ENCODE results near the gene SDF4.
"Not testable (repeated sequence)": the region's sequence is repeated elsewhere in the genome, so short reads cannot be mapped to it uniquely, and the experiment has no call there.

SDF4 gene

DNA sequence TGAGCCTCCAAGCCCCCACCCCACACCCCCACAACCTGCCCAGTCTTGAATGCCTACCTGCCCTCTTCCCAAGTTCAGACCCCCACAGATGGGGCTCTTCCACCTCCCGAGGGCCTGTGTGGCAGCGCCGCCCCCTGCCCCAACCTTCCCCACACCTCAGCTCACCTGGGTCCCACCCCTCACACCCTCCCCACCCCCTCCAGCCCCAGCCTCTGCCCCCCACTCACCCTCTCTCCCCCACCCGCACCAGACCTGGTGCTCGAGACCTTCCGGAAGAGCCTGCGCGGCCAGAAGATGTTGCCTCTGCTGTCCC is 34.7 kb downstream of the SDF4 start:
- Histone ChIP-seq H3K9me3 (ENCODE audit: severe bottlenecking) (no peaks in the 10 kb centered on the region), H3K4me3 (ENCODE audit: severe bottlenecking) (no peak overlapping the region), H3K27ac (ENCODE audit: poor library complexity, severe bottlenecking) (no peak overlapping the region), H3K4me1 (ENCODE audit: insufficient read depth, poor library complexity, severe bottlenecking) (no peaks in the 10 kb centered on the region), H3K27me3 (ENCODE audit: insufficient read depth, poor library complexity, severe bottlenecking) (no peaks in the 10 kb centered on the region), H3K36me3 (ENCODE audit: low read depth) (no peaks in the 10 kb centered on the region)
- ATAC-seq (ENCODE audit: low read depth) (no peak), DNase-seq (ENCODE audit: low spot score) (no peak)
- TF ChIP-seq, protein P1, sequence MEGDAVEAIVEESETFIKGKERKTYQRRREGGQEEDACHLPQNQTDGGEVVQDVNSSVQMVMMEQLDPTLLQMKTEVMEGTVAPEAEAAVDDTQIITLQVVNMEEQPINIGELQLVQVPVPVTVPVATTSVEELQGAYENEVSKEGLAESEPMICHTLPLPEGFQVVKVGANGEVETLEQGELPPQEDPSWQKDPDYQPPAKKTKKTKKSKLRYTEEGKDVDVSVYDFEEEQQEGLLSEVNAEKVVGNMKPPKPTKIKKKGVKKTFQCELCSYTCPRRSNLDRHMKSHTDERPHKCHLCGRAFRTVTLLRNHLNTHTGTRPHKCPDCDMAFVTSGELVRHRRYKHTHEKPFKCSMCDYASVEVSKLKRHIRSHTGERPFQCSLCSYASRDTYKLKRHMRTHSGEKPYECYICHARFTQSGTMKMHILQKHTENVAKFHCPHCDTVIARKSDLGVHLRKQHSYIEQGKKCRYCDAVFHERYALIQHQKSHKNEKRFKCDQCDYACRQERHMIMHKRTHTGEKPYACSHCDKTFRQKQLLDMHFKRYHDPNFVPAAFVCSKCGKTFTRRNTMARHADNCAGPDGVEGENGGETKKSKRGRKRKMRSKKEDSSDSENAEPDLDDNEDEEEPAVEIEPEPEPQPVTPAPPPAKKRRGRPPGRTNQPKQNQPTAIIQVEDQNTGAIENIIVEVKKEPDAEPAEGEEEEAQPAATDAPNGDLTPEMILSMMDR (IDR thresholded peaks at IDR 0.05; ENCODE audit: poor library complexity, severe bottlenecking), result no peak

DNA sequence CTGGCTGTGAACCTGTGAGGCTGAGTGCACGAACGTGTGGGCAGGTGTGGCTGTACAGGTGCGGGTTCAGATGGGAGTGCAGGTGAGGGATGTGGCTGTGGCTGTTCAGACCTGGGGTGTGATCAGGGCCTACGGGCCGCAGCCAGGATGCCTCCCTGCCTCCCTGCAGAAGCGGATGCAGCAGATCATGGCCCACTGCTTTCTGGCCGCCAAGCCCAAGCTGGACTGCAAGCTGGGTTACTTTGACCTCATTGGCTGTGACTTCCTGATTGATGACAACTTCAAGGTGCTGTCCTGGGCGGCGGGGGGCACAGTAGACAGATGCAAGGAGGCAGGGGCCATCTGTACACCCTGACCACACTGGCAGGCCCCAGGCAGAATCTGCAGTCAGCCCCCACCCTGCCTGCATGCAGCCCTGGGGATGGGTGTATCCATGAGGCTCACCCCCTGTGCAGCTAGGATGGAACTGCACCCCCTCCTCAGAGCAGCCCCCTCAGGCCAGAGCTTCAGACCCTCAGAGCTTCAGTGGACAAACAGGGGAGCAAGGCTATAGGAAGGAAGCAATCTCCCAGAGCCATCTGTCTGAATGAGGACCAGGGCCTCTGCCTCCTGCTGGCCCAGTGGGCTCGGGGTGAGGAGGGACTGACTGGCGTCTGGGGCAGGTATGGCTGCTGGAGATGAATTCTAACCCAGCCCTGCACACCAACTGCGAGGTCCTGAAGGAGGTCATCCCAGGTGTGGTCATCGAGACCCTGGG is 35.2 kb downstream of the SDF4 start:
- Histone ChIP-seq H3K9me3 (ENCODE audit: severe bottlenecking) (no peaks in the 10 kb centered on the region), H3K27ac (ENCODE audit: poor library complexity, severe bottlenecking) (no peak overlapping the region), H3K36me3 (ENCODE audit: low read depth) (no peaks in the 10 kb centered on the region), H3K27me3 (ENCODE audit: insufficient read depth, poor library complexity, severe bottlenecking) (no peaks in the 10 kb centered on the region), H3K4me3 (ENCODE audit: severe bottlenecking) (no peak overlapping the region), H3K4me1 (ENCODE audit: insufficient read depth, poor library complexity, severe bottlenecking) (no peaks in the 10 kb centered on the region)
- DNase-seq (ENCODE audit: low spot score) (peak; percentile 55), ATAC-seq (ENCODE audit: low read depth) (no peak)
- TF ChIP-seq, protein P1 (IDR thresholded peaks at IDR 0.05; ENCODE audit: poor library complexity, severe bottlenecking), result no peak

DNA sequence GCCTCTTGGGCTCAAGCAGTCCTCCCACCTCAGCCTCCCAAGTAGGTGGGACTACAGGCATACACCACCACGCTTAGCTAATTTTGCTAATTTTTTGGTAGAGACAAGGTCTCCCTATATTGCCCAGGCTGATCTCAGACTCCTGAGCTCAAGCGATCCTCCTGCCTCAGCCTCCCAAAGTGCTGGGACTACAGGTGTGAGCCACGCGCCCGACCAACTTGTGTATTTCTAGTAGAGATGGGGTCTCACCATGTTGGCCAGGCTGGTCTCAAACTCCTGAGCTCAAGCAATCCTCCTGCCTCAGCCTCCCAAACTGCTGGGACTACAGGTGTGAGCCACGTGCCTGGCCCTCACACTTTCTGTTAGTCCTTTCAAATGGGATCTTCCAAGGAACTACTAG is 36.1 kb downstream of the SDF4 start:
- H3K4me1 ChIP-seq (ENCODE audit: insufficient read depth, poor library complexity, severe bottlenecking); H3K36me3 ChIP-seq (ENCODE audit: low read depth); ATAC-seq (ENCODE audit: low read depth); H3K27me3 ChIP-seq (ENCODE audit: insufficient read depth, poor library complexity, severe bottlenecking); DNase-seq (ENCODE audit: low spot score); H3K27ac ChIP-seq (ENCODE audit: poor library complexity, severe bottlenecking); H3K9me3 ChIP-seq (ENCODE audit: severe bottlenecking); H3K4me3 ChIP-seq (ENCODE audit: severe bottlenecking): not testable (repeated sequence)

DNA sequence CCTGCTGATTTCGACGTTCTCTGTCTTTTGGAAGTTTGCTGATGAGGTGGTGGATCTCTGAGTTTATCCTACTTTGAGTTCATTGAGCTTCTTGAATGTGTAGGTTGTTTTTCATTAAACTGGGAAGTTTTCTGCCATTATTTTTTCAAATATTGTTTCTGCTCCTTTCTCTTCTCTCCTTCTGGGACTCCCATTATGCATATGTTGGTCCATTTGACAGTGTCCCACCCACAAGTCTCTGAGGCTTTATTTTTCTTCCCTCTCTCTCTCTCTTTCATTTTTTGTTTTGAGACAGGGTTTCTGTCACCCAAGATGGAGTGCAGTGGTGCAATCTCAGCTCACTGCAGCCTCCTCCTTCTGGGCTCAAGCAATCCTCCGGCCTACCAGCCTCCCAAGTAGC is 37.1 kb downstream of the SDF4 start:
- TF ChIP-seq, protein P1 (IDR thresholded peaks at IDR 0.05; ENCODE audit: poor library complexity, severe bottlenecking), result no peak
- Histone ChIP-seq H3K27ac (ENCODE audit: poor library complexity, severe bottlenecking) (no peak overlapping the region), H3K9me3 (ENCODE audit: severe bottlenecking) (no peaks in the 10 kb centered on the region), H3K4me3 (ENCODE audit: severe bottlenecking) (no peak overlapping the region), H3K4me1 (ENCODE audit: insufficient read depth, poor library complexity, severe bottlenecking) (no peaks in the 10 kb centered on the region), H3K27me3 (ENCODE audit: insufficient read depth, poor library complexity, severe bottlenecking) (no peaks in the 10 kb centered on the region), H3K36me3 (ENCODE audit: low read depth) (no peaks in the 10 kb centered on the region)
- DNase-seq (ENCODE audit: low spot score) (no peak), ATAC-seq (ENCODE audit: low read depth) (no peak)

DNA sequence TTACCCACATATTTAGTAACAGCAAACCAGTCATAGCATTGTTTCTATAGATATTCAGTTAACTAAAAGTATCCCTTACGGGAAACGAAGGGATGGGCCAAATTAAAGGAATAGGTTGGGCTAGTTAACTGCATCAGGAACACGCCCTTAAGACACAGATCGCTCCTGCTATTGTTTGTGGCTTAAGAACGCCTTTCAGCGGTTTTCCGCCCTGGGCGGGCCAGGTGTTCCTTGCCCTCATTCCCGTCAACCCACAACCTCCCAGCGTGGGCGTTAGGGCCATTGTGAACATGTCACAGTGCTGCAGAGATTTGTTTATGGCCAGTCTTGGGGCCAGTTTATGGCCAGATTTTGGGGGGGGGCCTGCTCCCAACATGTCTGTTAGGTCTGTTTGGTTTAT is 40.1 kb downstream of the SDF4 start:
- no peaks in the 10 kb centered on the region for H3K27me3 ChIP-seq (ENCODE audit: insufficient read depth, poor library complexity, severe bottlenecking)

More for the DNA sequence above, 40.1 kb downstream of the SDF4 start:
- TF ChIP-seq, protein P1 (IDR thresholded peaks at IDR 0.05; ENCODE audit: poor library complexity, severe bottlenecking), result no peak
- DNase-seq (ENCODE audit: low spot score), result no peak
- Histone ChIP-seq H3K4me3 (ENCODE audit: severe bottlenecking) (no peak overlapping the region), H3K36me3 (ENCODE audit: low read depth) (no peaks in the 10 kb centered on the region), H3K4me1 (ENCODE audit: insufficient read depth, poor library complexity, severe bottlenecking) (no peaks in the 10 kb centered on the region), H3K9me3 (ENCODE audit: severe bottlenecking) (no peaks in the 10 kb centered on the region), H3K27ac (ENCODE audit: poor library complexity, severe bottlenecking) (no peak overlapping the region)
- no peak for ATAC-seq (ENCODE audit: low read depth)
